DMS153 (cell line): ENCODE results near the gene CRYBG1.
"Not testable (repeated sequence)": the region's sequence is repeated elsewhere in the genome, so short reads cannot be mapped to it uniquely, and the experiment has no call there.

Experiments used
- DNase-seq: peaks from one replicate; lab custom pipeline; 2025; lab: John Stamatoyannopoulos, UW

The CRYBG1 gene

GRCh38 chr6:106372838-106373501, 12.5 kb downstream of the CRYBG1 start:
- DNase-seq, result no peak

GRCh38 chr6:106373502-106374239, 13.2 kb downstream of the CRYBG1 start:
- no peak for DNase-seq

DNA sequence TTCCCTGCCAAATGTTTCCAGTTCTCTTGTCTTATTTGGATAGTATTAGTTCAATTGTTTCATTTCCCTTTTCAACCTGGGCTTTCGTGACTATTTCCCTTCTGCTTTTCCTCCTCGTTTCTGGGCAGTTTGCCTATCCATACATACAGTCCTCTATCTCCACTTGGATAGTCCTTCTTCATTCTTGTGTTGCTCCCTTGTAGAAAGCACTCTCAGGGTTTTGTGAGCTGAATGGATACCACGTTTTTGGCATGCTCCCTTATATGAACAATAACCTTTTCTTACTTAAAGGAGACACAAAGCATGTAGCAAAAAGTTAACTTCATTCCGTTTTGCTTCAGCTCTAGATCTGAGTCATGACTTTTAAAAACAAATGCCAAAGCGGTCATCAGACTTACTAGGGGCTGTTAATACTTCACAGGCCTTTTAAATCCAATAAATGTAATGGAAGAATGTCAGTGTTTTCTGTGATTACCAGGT, 16.6 kb downstream of the CRYBG1 start:
- DNase-seq, result peak; percentile 66

DNA sequence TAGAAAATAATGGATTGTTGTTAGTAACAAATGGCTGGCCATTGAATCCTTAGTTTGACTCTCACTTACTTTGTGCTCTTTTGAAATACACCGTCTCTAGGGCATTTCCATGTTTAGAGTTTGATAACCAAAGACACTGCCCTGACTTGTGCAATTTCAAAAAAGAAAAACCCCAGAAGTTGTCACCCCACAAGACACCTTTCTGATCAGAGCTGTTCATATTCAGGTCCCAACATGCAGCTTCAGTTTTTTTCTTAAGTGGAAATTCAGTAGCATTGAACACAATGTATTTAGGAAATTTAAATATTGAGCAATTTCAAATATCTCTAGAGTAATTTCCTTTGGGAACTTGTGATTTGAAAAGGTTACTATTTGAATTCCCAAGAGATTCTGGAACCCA, 19.4 kb downstream of the CRYBG1 start:
- no peak for DNase-seq

- no peak for DNase-seq
Measured at GRCh38 chr6:106380407-106380806, 19.9 kb downstream of the CRYBG1 start.

GRCh38 chr6:106381223-106381622, 20.7 kb downstream of the CRYBG1 start:
- DNase-seq, result no peak

DNA sequence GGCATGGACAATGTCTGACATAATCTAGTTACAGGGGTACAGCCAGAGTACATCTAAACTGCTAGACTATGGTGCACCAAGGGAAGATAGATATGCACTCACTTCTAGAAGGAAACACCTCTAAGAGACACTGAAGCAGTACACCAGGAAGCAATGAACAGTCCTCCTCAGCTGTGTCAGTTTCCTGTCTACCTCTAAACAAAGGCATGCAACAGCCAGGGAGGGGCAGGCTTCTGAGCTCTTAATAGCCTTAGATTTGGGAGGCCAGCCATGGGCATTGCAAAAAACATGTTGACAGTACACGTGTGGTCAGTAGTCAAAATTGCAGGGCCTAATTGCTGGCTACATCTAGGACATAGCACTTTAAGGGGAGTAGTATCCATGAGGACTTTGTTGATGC, 21.4 kb downstream of the CRYBG1 start:
- peak; percentile 71 for DNase-seq

GRCh38 chr6:106383573-106383972, 23.1 kb downstream of the CRYBG1 start:
- no peak for DNase-seq

DNA sequence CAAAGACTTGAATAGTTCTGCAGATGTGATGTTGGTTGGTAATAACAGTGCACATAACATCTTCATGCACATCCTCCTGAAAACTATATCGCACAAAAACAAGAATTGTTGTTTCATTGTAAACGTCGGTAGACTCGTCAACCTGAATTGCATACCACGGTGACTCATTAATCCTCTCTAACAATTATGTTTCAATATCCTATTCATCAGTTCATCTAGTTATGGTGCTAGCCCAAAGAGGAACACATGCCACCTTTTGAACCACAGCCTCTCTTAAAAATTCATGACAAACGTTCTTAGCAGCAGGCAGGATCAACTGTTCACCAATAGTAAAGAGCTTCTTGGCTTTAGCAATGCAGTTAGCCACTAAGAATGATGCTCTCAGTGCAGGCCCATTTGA, 25.0 kb downstream of the CRYBG1 start:
- DNase-seq, result no peak

GRCh38 chr6:106387875-106388274, 27.4 kb downstream of the CRYBG1 start:
- no peak for DNase-seq

DNA sequence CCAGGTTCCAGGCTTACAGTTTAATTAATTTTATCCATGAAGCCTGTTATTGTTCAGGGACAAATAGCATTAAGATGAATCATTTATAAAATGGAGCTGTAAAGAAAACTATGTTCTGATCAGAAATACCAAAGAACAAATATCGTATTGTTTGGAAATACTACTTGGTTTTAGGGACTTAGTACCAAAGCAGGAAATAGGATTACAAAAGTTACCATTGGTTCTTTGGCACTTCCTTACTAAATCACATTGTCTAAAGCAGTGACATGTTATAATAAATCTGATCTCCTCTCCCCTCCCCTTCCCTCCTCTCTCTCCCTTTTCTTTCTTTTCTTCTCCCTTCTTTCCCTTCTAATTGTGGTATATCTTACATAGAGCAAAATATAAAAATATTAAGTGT, 29.6 kb downstream of the CRYBG1 start:
- no peak for DNase-seq

DNA sequence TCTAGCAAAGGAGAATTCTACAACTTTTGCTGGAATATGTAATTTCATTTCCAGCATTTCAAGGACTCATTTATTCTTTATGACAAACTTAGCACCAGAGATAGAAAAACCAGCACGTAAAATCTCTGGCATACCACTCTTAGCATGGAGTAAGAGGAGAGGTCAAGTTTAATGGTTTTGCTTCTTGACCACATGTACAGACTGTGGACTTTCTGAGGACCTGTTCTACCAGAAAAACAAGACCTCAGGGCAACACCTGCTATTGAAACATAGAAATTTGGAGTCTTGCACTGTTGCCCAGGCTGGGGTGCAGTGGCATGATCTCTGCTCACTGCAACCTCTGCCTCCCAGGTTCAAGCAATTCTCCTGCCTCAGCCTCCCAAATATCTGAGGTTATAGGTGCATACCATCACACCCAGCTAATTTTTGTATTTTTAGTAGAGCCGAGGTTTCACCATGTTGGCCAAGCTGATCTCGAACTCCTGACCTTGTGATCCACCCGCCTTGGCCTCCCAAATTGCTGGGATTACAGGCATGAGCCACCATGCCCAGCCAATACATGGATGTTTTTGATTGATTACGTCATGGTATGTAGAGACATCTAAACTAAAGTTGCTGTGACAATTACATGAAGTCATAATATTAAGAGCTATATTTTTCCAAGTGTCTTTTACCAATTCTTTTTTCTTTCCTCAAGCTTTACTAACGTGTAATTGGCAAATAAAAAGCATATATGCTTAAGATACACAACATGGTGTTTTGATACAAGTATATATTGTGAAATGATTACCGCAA, 36.1 kb downstream of the CRYBG1 start:
- DNase-seq, result no peak

GRCh38 chr6:106397431-106397830, 36.9 kb downstream of the CRYBG1 start:
- DNase-seq, result no peak

DNA sequence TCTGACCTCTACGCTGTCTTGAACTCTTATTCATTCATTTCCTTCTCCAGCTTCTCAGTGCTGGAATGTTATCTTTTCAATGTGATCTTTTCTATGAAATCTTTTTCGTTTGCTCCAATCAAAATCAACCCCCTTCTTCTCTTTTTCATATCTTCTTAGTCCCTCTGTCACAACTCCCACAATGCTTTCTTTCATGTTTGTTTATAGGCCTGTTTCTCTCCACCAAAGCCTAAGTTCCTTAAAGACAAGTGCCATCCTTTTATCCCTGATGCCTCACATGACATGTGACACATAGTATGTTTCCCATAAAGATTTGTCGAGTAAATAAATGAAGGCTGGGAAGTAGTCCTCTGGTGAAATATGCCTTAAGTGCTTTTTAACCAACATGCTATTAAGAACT, 38.1 kb downstream of the CRYBG1 start:
- peak; percentile 28 for DNase-seq

DNA sequence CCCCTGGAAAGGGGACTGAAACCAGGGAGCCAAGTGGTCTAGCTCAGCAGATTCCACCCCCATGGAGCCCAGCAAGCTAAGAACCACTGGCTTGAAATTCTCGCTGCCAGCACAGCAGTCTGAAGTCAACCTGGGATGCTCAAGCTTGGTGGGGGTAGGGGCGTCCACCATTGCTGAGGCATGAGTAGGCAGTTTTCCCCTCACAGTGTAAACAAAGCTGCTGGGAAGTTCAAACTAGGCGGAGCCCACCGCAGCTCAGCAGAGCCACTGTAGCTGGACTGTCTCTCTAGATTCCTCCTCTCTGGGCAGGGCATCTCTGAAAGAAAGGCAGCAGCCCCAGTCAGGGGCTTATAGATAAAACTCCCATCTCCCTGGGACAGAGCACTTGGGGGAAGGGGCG, 44.5 kb downstream of the CRYBG1 start:
- not testable (repeated sequence) for DNase-seq

- DNase-seq, result no peak
Measured at GRCh38 chr6:106411056-106411455, 50.5 kb downstream of the CRYBG1 start.

DNA sequence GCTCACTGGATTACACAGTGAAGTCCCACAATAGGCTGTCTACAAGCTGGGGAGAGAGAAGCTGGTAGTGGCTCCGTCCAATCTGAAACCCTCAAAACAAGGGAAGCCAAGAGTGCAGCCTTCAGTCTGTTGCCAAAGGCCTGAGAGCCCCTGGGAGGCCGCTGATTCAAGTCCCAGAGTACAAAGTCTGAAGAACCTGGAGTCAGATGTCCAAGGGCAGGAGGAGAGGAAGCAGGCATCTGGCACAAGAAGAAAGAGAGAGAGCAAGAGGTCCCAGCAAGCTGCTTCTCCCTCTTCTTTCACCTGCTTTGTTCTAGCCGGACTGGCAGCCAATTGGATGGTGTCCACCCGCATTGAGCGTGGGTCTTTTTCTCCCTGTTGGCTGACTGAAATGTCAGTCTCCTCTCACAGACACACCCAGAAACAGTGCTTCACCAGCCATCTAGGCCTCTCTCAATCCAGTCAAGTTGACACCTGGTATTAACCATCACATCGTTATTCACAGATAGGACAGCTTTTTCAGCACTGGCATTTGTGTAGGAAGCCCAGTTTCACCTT, 51.2 kb downstream of the CRYBG1 start:
- DNase-seq, result no peak

- DNase-seq, result no peak
Measured at GRCh38 chr6:106413016-106413415, 52.5 kb downstream of the CRYBG1 start.

GRCh38 chr6:106413722-106414121, 53.2 kb downstream of the CRYBG1 start:
- DNase-seq, result no peak

- no peak for DNase-seq
Measured at GRCh38 chr6:106415921-106416320, 55.4 kb downstream of the CRYBG1 start.

DNA sequence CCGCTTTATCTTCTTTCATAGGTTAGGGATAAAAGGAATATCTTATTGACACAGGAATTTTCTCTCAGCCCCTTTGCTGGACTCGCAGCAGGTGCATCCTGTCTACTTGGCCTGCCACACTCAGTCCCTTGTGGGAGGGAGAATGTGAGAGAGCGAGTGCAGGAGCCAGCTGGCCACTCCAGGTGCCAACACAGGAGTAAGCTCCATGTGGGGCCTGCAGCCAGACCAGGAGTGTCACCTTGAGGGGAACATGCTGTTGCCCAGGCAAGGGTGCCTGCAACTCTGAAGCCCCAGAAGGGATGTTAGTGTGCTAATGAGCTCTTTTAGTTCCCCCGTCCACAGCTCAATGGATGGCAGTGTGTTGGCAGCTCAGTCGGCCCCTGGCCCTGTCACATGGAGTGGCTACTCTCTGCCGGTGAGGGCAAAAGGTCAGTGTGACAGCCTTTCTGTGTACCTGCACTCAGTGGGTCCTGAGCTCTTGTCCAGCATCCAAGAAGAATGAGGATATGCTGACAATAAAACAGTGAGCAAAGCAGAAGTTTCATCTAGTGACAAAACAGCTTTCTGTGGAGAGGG, 57.1 kb downstream of the CRYBG1 start:
- DNase-seq, result no peak
